Panc1 (cell line): ENCODE measurements around the gene EPS8L2. TPM values are rescaled to one million over a fixed set of nuclear protein-coding genes. Genes with fewer than 3 reads are reported as not detected.

Source experiments
- ATAC-seq: fragments of 200-7000 bp; cut with Tn5 transposase; 2 replicates; pipeline ENCODE4 v1.9.1; 2020; ENCODE audit warnings: mild to moderate bottlenecking, moderate library complexity
- BruUV-seq: library from RNA; stranded (reverse); fragments of 400-500 nt; replicated peaks from 2 replicates; lab custom pipeline; 2021; lab: Mats Ljungman, UMichigan
- CTCF ChIA-PET: fragments of 300-600 bp; sonication (Branson Sonifier 250); formaldehyde crosslinking; loops from one replicate; lab custom pipeline; 2022; ENCODE audit warnings: antibody characterized with exemption; lab: Charles Lee
- POLR2A ChIA-PET: fragments of 300-600 bp; sonication (Branson Sonifier 250); formaldehyde crosslinking; loops from one replicate; lab custom pipeline; 2022; ENCODE audit warnings: antibody characterized with exemption; lab: Charles Lee
- DNase-seq: peaks from one replicate; pipeline ENCODE4 v3.0.0-alpha.2; 2010; ENCODE audit warnings: low read depth, low spot score
- H3K27ac ChIP-seq: 2 replicates; pipeline ENCODE4 v1.5.1; 2011; ENCODE audit warnings: mild to moderate bottlenecking, low read length, inconsistent platforms
- H3K27me3 ChIP-seq: fragments of 200-500 bp; sonication (Bioruptor generic); 2 replicates; pipeline ENCODE4 v1.6.0; 2014; ENCODE audit warnings: low read length, inconsistent platforms; ENCODE audit not compliant: control insufficient read depth, insufficient read depth
- H3K36me3 ChIP-seq: fragments of 200-500 bp; sonication (Bioruptor generic); 2 replicates; pipeline ENCODE4 v1.5.1; 2014; ENCODE audit warnings: inconsistent platforms, mild to moderate bottlenecking, low read length, moderate library complexity; ENCODE audit not compliant: control insufficient read depth, insufficient read depth
- H3K4me1 ChIP-seq: 2 replicates; pipeline ENCODE4 v1.5.1; 2011; ENCODE audit warnings: inconsistent platforms, mild to moderate bottlenecking, low read length, moderate library complexity; ENCODE audit not compliant: control insufficient read depth, insufficient read depth
- H3K4me3 ChIP-seq, 2 experiments: 2 replicates each; pipeline ENCODE4 v1.5.1; 2011 to 2012; ENCODE audit warnings: low read depth in 2 of 2, low read length in 2 of 2, mild to moderate bottlenecking in 2 of 2, inconsistent platforms in 1 of 2, moderate library complexity in 1 of 2
- H3K9me3 ChIP-seq: fragments of 200-500 bp; sonication (Bioruptor generic); 2 replicates; pipeline ENCODE4 v1.5.1; 2014; ENCODE audit warnings: low read depth, mild to moderate bottlenecking, inconsistent platforms, low read length, moderate library complexity; ENCODE audit not compliant: control insufficient read depth, insufficient read depth
- POLR2AphosphoS5 ChIP-seq: IDR thresholded peaks from 2 replicates; pipeline ENCODE4 v1.6.1; 2012; ENCODE audit warnings: mild to moderate bottlenecking, low read depth, low read length, moderate library complexity
- SIN3A ChIP-seq: IDR thresholded peaks from 2 replicates; pipeline ENCODE4 v1.6.1; 2012; ENCODE audit warnings: low read depth, mild to moderate bottlenecking, low read length, moderate library complexity, borderline replicate concordance; ENCODE audit not compliant: insufficient read depth
- TCF7L2 ChIP-seq: IDR thresholded peaks from 2 replicates; pipeline ENCODE4 v1.6.1; 2011; ENCODE audit warnings: mild to moderate bottlenecking, low read depth, low read length, inconsistent platforms
- in situ Hi-C: cut with HindIII; loops from 2 replicates; pipeline ENCODE4 v1.10.0; 2016; ENCODE audit warnings: low sequenced_read_pairs, low pct_unique_long_range_greater_than_20kb
- intact Hi-C: fragments of 100-400 bp; cut with micrococcal nuclease; formaldehyde crosslinking; loops from one replicate; pipeline ENCODE4 v1.10.0; 2022; ENCODE audit not compliant: unreplicated experiment
- total RNA-seq: library from RNA; stranded (reverse); gene quantifications from one replicate; pipeline ENCODE4 v1.2.1, GENCODE V29; 2021; ENCODE audit not compliant: unreplicated experiment
- TF ChIP-seq, protein P1 (sequence below): fragments of 450-650 bp; IDR thresholded peaks from 2 replicates; pipeline ENCODE4 v1.5.1; 2017; ENCODE audit warnings: mild to moderate bottlenecking

The EPS8L2 gene
- total RNA-seq, 1 experiment from 2014 or later, result 256 TPM

DNA sequence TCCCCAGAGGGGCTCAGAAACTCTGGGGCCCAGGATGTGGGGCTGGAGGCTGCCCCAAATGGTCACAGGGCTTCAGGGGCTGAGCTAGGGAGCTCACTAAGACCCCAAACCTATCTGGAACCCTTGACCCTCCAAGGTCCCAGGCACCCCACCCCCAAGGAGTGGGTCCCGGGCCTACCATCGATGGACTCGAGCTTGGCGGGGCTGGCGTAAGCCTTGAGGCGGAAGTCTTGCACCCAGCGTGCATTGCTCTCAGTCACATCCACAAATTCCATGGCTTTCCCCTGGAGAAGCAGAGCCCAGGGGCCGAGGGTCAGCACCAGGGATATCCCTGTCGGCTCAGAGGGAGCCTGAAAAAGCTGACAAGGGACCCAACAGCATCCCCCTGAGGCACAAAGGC lies 67.8 kb downstream of the EPS8L2 start:
- ChIA-PET POLR2A (no interaction called here), CTCF (no interaction called here)
- in situ Hi-C loops, result no loop called here
- Histone ChIP-seq H3K9me3 (no peaks in the 10 kb centered on the region), H3K27ac (no peak overlapping the region; the same call in 1 of the 2 replicates), H3K4me1 (peaks cover 37% of the 10 kb centered on the region), H3K36me3 (peaks cover 4% of the 10 kb centered on the region; the same call in 1 of the 2 replicates), H3K27me3 (no peaks in the 10 kb centered on the region), H3K4me3 (no peak overlapping the region)
- intact Hi-C loops, result no loop called here
- no TSS peak for BruUV-seq
- TF ChIP-seq POLR2AphosphoS5, result no peak
- no peak for TF ChIP-seq SIN3A
- TF ChIP-seq, protein P1, sequence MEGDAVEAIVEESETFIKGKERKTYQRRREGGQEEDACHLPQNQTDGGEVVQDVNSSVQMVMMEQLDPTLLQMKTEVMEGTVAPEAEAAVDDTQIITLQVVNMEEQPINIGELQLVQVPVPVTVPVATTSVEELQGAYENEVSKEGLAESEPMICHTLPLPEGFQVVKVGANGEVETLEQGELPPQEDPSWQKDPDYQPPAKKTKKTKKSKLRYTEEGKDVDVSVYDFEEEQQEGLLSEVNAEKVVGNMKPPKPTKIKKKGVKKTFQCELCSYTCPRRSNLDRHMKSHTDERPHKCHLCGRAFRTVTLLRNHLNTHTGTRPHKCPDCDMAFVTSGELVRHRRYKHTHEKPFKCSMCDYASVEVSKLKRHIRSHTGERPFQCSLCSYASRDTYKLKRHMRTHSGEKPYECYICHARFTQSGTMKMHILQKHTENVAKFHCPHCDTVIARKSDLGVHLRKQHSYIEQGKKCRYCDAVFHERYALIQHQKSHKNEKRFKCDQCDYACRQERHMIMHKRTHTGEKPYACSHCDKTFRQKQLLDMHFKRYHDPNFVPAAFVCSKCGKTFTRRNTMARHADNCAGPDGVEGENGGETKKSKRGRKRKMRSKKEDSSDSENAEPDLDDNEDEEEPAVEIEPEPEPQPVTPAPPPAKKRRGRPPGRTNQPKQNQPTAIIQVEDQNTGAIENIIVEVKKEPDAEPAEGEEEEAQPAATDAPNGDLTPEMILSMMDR, result no peak
- no peak for TF ChIP-seq TCF7L2
- ATAC-seq (no peak), DNase-seq (no peak)

GRCh38 chr11:774873-775592 lies 69.0 kb downstream of the EPS8L2 start:
- no peaks in the 10 kb centered on the region for H3K27me3 ChIP-seq
- H3K27ac ChIP-seq, result peak overlapping the region; percentile 93
- intact Hi-C loops (no loop called here), in situ Hi-C loops (no loop called here)
- H3K9me3 ChIP-seq, result no peaks in the 10 kb centered on the region
- TF ChIP-seq POLR2AphosphoS5 (no peak; the same call in none of the 2 replicates), SIN3A (0 out of 2 replicates have a peak, but pooled peaks have one; percentile 22), TCF7L2 (no peak)
- TF ChIP-seq, protein P1, result no peak
- DNase-seq (no peak), ATAC-seq (no peak)
- no peaks in the 10 kb centered on the region for H3K36me3 ChIP-seq
- CTCF ChIA-PET, result no interaction called here
- POLR2A ChIA-PET, result interaction anchor here (0.5 to 0.8 kb wide), 2 partner anchors 9 to 15 kb away, joined by 3 to 4 read pairs; partner anchors contain the start of gene CEND1
- H3K4me1 ChIP-seq, result peaks cover 42% of the 10 kb centered on the region
- BruUV-seq, result no TSS peak
- peak overlapping the region; percentile 89 to 96 for H3K4me3 ChIP-seq

DNA sequence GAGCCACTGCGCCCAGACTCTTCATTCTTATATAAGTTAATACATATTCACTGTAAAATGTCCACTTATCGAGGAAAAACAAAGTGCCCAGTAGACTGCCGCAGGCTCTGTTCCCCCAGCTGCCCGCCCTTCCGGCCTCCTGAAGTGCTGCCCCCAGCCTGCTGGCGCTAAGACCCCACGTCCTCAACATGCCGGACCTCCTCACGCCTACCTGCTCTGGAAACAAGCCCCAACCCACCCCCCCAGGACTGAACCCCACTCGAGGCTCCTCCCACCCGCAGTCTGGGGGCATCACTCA lies 70.2 kb downstream of the EPS8L2 start:
- Histone ChIP-seq H3K4me1 (peaks cover 43% of the 10 kb centered on the region), H3K9me3 (no peaks in the 10 kb centered on the region), H3K36me3 (no peaks in the 10 kb centered on the region), H3K4me3 (peak overlapping the region; percentile 89 to 96), H3K27ac (peak overlapping the region; percentile 93), H3K27me3 (no peaks in the 10 kb centered on the region)
- POLR2A ChIA-PET, result interaction anchor here (1.0 kb wide), 1 partner anchor 128 kb away, joined by 3 read pairs; no protein-coding TSS in a partner anchor
- CTCF ChIA-PET, result no interaction called here
- ATAC-seq, result peak; percentile 1
- BruUV-seq, result no TSS peak
- TF ChIP-seq, protein P1, result no peak
- no peak for TF ChIP-seq SIN3A
- in situ Hi-C loops (no loop called here), intact Hi-C loops (no loop called here)
- DNase-seq, result no peak
